Measurements from ENCODE around the gene HYAL3.

- TF ChIP-seq CTCF (IDR thresholded peaks at IDR 0.05) = no peak
- no peak for TF ChIP-seq ZFX (IDR thresholded peaks at IDR 0.05; ENCODE audit: borderline replicate concordance)
These were observed 29.7 kb downstream of the HYAL3 start for GRCh38 chr3:50269460-50269859.
